ENCODE data around the gene SDS.

DNA sequence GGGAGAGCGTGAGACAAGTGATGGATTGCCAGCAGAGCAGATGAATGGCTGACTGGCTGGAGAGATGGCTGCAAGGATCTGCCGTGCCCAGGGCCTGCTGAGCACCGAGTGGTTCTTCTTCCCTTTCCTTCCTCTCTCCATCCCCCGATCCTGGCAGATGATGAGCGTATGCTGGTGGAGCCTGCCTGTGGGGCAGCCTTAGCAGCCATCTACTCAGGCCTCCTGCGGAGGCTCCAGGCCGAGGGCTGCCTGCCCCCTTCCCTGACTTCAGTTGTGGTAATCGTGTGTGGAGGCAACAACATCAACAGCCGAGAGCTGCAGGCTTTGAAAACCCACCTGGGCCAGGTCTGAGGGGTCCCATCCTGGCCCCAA lies 34.0 kb upstream of the SDS start:
- TF ChIP-seq, protein P1, sequence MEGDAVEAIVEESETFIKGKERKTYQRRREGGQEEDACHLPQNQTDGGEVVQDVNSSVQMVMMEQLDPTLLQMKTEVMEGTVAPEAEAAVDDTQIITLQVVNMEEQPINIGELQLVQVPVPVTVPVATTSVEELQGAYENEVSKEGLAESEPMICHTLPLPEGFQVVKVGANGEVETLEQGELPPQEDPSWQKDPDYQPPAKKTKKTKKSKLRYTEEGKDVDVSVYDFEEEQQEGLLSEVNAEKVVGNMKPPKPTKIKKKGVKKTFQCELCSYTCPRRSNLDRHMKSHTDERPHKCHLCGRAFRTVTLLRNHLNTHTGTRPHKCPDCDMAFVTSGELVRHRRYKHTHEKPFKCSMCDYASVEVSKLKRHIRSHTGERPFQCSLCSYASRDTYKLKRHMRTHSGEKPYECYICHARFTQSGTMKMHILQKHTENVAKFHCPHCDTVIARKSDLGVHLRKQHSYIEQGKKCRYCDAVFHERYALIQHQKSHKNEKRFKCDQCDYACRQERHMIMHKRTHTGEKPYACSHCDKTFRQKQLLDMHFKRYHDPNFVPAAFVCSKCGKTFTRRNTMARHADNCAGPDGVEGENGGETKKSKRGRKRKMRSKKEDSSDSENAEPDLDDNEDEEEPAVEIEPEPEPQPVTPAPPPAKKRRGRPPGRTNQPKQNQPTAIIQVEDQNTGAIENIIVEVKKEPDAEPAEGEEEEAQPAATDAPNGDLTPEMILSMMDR (IDR thresholded peaks at IDR 0.05), result no peak
- TF ChIP-seq POLR2A (IDR thresholded peaks at IDR 0.05), result no peak
